Esophagus muscularis mucosa (tissue), 3 donors: ENCODE measurements around the gene RNF26.

ENCODE experiments used
- CTCF ChIP-seq, 3 experiments: fragments of 200-600 bp in 2 of 3; fragments of 450-650 bp in 1 of 3; sonication (generic) in 2 of 3; IDR thresholded peaks; one replicate each; pipeline ENCODE4 v1.5.1; 2017 to 2019; ENCODE audit warnings: antibody characterized with exemption in 3 of 3, mild to moderate bottlenecking in 2 of 3, moderate library complexity in 1 of 3
- POLR2A ChIP-seq: fragments of 450-650 bp; IDR thresholded peaks from one replicate; pipeline ENCODE4 v1.6.1; 2017; ENCODE audit warnings: antibody characterized with exemption, moderate library complexity, mild to moderate bottlenecking, low read depth
- POLR2AphosphoS5 ChIP-seq, 2 donors: sonication (generic); formaldehyde crosslinking; IDR thresholded peaks; one replicate each; pipeline ENCODE4 v1.6.1; 2017; ENCODE audit warnings: antibody characterized with exemption in 2 of 2

GRCh38 chr11:119338965-119339588 lies 4.8 kb downstream of the RNF26 start:
- no peak for TF ChIP-seq CTCF (IDR thresholded peaks at IDR 0.05)
- no peak for TF ChIP-seq POLR2AphosphoS5 (IDR thresholded peaks at IDR 0.05)
- no peak for TF ChIP-seq POLR2A
